WTC11 (cell line): ENCODE measurements around the gene MTM1. TPM values are rescaled to one million over a fixed set of nuclear protein-coding genes. Genes with fewer than 3 reads are reported as not detected.

Experiments
- ATAC-seq: fragments of 200-7000 bp; cut with Tn5 transposase; 2 replicates; pipeline ENCODE4 v1.10.0; 2021; ENCODE audit warnings: mild to moderate bottlenecking, moderate library complexity
- CTCF ChIA-PET: fragments of 300-600 bp; sonication (Branson Sonifier 250); formaldehyde crosslinking; loops from one replicate; lab custom pipeline; 2021; ENCODE audit warnings: antibody characterized with exemption; lab: Charles Lee
- POLR2A ChIA-PET: fragments of 350-600 bp; sonication (Branson Sonifier 250); formaldehyde crosslinking; loops from one replicate; lab custom pipeline; 2021; ENCODE audit warnings: antibody characterized with exemption; lab: Charles Lee
- DNase-seq: peaks from one replicate; pipeline ENCODE4 v3.0.0; 2021; ENCODE audit warnings: low spot score
- H3K27ac Mint-ChIP-seq: 2 replicates; pipeline ENCODE4 v1.8.0; 2021; ENCODE audit warnings: mixed read lengths
- H3K27me3 Mint-ChIP-seq: 2 replicates; pipeline ENCODE4 v1.8.0; 2021; ENCODE audit warnings: low read depth, mild to moderate bottlenecking, moderate library complexity, mixed read lengths
- H3K36me3 Mint-ChIP-seq: 2 replicates; pipeline ENCODE4 v1.8.0; 2021; ENCODE audit warnings: mixed read lengths
- H3K4me1 Mint-ChIP-seq: 2 replicates; pipeline ENCODE4 v1.8.0; 2022; ENCODE audit warnings: mixed read lengths
- H3K4me3 Mint-ChIP-seq: 2 replicates; pipeline ENCODE4 v1.8.0; 2021; ENCODE audit warnings: mild to moderate bottlenecking, moderate library complexity, mixed read lengths
- H3K9me3 Mint-ChIP-seq: 2 replicates; pipeline ENCODE4 v1.8.0; 2021; ENCODE audit warnings: mixed read lengths
- CDX4 ChIP-seq: fragments of 250-450 bp; sonication (Bioruptor Pico); IDR thresholded peaks from 2 replicates; pipeline ENCODE4 v1.9.0; 2021; ENCODE audit warnings: moderate library complexity, mild to moderate bottlenecking, inconsistent platforms, borderline replicate concordance
- E2F5 ChIP-seq: sonication (generic); formaldehyde crosslinking; IDR thresholded peaks from 2 replicates; pipeline ENCODE4 v1.8.1; 2022; ENCODE audit warnings: mild to moderate bottlenecking, moderate library complexity, missing genetic modification reagents
- GABPB1 ChIP-seq: sonication (generic); formaldehyde crosslinking; IDR thresholded peaks from 2 replicates; pipeline ENCODE4 v1.8.1; 2023; ENCODE audit warnings: mild to moderate bottlenecking, missing genetic modification reagents
- NFE2L1 ChIP-seq: sonication (generic); formaldehyde crosslinking; IDR thresholded peaks from 2 replicates; pipeline ENCODE4 v1.8.1; 2023; ENCODE audit warnings: missing genetic modification reagents
- NFYB ChIP-seq: sonication (generic); formaldehyde crosslinking; conservative IDR thresholded peaks from 2 replicates; pipeline ENCODE4 v1.8.0; 2022; ENCODE audit warnings: low read depth, missing genetic modification reagents
- SP1 ChIP-seq: sonication (generic); formaldehyde crosslinking; conservative IDR thresholded peaks from 2 replicates; pipeline ENCODE4 v1.8.1; 2022; ENCODE audit warnings: missing genetic modification reagents
- TCF7 ChIP-seq: sonication (generic); formaldehyde crosslinking; IDR thresholded peaks from 2 replicates; pipeline ENCODE4 v1.8.0; 2022; ENCODE audit warnings: mild to moderate bottlenecking, low read depth, missing genetic modification reagents, moderate library complexity
- TEAD4 ChIP-seq: sonication (generic); formaldehyde crosslinking; IDR thresholded peaks from 2 replicates; pipeline ENCODE4 v1.8.0; 2022; ENCODE audit warnings: mild to moderate bottlenecking, missing genetic modification reagents
- ZNF317 ChIP-seq: sonication (generic); formaldehyde crosslinking; IDR thresholded peaks from 2 replicates; pipeline ENCODE4 v1.8.1; 2023; ENCODE audit warnings: low read depth, mild to moderate bottlenecking, moderate library complexity, missing genetic modification reagents, borderline replicate concordance
- total RNA-seq: library from RNA; stranded (reverse); gene quantifications from 3 replicates; pipeline ENCODE4 v1.2.3, GENCODE V29; 2021
- TF ChIP-seq, protein P1 (sequence below): fragments of 250-450 bp; sonication (Bioruptor Pico); IDR thresholded peaks from 2 replicates; pipeline ENCODE4 v1.9.0; 2021; ENCODE audit warnings: mild to moderate bottlenecking, borderline replicate concordance
- TF ChIP-seq, protein P2 (sequence below): sonication (generic); formaldehyde crosslinking; IDR thresholded peaks from 2 replicates; pipeline ENCODE4 v1.8.0; 2023; ENCODE audit warnings: missing genetic modification reagents, mild to moderate bottlenecking, borderline replicate concordance
- TF ChIP-seq, protein P3 (sequence below): sonication (generic); formaldehyde crosslinking; IDR thresholded peaks from 2 replicates; pipeline ENCODE4 v1.8.0; 2022; ENCODE audit warnings: mild to moderate bottlenecking, missing genetic modification reagents
- TF ChIP-seq, protein P4 (sequence below): sonication (generic); formaldehyde crosslinking; IDR thresholded peaks from 2 replicates; pipeline ENCODE4 v1.8.0; 2023; ENCODE audit warnings: mild to moderate bottlenecking, missing genetic modification reagents

The MTM1 gene
- total RNA-seq, 1 experiment from 2014 or later, result 10.4 TPM

DNA sequence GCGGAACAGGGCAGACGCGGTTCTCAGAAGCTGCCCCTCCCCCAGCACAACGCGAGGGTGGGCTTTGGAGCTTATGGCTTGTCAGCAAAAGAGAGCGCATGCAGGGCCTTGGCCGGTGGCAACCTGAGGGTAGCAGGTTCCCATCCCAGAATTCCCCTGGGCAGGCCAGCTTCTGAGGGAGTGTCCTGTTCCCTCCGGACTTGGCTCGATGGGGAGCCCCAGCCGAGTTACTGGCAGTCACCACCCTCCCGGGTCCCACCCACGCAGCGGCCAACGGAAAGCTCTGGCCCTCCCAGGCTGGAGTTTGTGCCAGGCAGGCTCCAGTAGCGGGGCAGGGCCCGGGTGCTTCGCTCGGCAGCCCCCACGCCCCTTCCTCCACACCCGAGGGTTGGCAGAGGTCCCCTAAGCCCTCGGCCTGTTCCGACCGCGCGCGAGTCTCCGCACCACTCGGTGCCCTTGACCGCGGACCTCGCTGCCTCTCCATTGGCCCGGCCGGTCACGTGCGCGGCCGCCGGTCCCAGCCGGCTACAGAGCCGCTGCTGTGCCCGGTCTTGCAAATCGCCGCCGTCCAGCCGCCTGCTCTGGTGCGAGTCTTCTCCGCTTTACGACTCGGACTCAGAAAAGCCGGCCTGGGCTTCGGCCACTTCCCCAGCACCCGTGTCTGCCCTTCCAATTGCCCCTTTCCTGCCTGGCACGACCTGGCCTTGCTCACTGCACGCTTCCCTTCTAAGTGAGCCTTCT lies 20.9 kb upstream of the MTM1 start (continued):
- TF ChIP-seq, protein P1, sequence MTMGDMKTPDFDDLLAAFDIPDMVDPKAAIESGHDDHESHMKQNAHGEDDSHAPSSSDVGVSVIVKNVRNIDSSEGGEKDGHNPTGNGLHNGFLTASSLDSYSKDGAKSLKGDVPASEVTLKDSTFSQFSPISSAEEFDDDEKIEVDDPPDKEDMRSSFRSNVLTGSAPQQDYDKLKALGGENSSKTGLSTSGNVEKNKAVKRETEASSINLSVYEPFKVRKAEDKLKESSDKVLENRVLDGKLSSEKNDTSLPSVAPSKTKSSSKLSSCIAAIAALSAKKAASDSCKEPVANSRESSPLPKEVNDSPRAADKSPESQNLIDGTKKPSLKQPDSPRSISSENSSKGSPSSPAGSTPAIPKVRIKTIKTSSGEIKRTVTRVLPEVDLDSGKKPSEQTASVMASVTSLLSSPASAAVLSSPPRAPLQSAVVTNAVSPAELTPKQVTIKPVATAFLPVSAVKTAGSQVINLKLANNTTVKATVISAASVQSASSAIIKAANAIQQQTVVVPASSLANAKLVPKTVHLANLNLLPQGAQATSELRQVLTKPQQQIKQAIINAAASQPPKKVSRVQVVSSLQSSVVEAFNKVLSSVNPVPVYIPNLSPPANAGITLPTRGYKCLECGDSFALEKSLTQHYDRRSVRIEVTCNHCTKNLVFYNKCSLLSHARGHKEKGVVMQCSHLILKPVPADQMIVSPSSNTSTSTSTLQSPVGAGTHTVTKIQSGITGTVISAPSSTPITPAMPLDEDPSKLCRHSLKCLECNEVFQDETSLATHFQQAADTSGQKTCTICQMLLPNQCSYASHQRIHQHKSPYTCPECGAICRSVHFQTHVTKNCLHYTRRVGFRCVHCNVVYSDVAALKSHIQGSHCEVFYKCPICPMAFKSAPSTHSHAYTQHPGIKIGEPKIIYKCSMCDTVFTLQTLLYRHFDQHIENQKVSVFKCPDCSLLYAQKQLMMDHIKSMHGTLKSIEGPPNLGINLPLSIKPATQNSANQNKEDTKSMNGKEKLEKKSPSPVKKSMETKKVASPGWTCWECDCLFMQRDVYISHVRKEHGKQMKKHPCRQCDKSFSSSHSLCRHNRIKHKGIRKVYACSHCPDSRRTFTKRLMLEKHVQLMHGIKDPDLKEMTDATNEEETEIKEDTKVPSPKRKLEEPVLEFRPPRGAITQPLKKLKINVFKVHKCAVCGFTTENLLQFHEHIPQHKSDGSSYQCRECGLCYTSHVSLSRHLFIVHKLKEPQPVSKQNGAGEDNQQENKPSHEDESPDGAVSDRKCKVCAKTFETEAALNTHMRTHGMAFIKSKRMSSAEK (CRISPR knock-in tag), result no peak
- no peak for TF ChIP-seq TEAD4
- TF ChIP-seq, protein P2, sequence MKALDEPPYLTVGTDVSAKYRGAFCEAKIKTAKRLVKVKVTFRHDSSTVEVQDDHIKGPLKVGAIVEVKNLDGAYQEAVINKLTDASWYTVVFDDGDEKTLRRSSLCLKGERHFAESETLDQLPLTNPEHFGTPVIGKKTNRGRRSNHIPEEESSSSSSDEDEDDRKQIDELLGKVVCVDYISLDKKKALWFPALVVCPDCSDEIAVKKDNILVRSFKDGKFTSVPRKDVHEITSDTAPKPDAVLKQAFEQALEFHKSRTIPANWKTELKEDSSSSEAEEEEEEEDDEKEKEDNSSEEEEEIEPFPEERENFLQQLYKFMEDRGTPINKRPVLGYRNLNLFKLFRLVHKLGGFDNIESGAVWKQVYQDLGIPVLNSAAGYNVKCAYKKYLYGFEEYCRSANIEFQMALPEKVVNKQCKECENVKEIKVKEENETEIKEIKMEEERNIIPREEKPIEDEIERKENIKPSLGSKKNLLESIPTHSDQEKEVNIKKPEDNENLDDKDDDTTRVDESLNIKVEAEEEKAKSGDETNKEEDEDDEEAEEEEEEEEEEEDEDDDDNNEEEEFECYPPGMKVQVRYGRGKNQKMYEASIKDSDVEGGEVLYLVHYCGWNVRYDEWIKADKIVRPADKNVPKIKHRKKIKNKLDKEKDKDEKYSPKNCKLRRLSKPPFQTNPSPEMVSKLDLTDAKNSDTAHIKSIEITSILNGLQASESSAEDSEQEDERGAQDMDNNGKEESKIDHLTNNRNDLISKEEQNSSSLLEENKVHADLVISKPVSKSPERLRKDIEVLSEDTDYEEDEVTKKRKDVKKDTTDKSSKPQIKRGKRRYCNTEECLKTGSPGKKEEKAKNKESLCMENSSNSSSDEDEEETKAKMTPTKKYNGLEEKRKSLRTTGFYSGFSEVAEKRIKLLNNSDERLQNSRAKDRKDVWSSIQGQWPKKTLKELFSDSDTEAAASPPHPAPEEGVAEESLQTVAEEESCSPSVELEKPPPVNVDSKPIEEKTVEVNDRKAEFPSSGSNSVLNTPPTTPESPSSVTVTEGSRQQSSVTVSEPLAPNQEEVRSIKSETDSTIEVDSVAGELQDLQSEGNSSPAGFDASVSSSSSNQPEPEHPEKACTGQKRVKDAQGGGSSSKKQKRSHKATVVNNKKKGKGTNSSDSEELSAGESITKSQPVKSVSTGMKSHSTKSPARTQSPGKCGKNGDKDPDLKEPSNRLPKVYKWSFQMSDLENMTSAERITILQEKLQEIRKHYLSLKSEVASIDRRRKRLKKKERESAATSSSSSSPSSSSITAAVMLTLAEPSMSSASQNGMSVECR, result no peak
- TF ChIP-seq GABPB1, result 0 out of 2 replicates have a peak, but pooled peaks have one; percentile 32
- 0 out of 2 replicates have a peak, but pooled peaks have one; percentile 28 for TF ChIP-seq TCF7 (CRISPR knock-in tag)
- TF ChIP-seq SP1 (CRISPR knock-in tag), result 0 out of 2 replicates have a peak, but pooled peaks have one; percentile 34
- TF ChIP-seq E2F5 (CRISPR knock-in tag), result 0 out of 2 replicates have a peak, but pooled peaks have one; percentile 40
- peak; percentile 63 for TF ChIP-seq NFYB (CRISPR knock-in tag)
- TF ChIP-seq, protein P3, sequence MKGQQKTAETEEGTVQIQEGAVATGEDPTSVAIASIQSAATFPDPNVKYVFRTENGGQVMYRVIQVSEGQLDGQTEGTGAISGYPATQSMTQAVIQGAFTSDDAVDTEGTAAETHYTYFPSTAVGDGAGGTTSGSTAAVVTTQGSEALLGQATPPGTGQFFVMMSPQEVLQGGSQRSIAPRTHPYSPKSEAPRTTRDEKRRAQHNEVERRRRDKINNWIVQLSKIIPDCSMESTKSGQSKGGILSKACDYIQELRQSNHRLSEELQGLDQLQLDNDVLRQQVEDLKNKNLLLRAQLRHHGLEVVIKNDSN, result peak; percentile 95
- TF ChIP-seq NFE2L1 (CRISPR knock-in tag), result 0 out of 2 replicates have a peak, but pooled peaks have one; percentile 12
- TF ChIP-seq, protein P4, sequence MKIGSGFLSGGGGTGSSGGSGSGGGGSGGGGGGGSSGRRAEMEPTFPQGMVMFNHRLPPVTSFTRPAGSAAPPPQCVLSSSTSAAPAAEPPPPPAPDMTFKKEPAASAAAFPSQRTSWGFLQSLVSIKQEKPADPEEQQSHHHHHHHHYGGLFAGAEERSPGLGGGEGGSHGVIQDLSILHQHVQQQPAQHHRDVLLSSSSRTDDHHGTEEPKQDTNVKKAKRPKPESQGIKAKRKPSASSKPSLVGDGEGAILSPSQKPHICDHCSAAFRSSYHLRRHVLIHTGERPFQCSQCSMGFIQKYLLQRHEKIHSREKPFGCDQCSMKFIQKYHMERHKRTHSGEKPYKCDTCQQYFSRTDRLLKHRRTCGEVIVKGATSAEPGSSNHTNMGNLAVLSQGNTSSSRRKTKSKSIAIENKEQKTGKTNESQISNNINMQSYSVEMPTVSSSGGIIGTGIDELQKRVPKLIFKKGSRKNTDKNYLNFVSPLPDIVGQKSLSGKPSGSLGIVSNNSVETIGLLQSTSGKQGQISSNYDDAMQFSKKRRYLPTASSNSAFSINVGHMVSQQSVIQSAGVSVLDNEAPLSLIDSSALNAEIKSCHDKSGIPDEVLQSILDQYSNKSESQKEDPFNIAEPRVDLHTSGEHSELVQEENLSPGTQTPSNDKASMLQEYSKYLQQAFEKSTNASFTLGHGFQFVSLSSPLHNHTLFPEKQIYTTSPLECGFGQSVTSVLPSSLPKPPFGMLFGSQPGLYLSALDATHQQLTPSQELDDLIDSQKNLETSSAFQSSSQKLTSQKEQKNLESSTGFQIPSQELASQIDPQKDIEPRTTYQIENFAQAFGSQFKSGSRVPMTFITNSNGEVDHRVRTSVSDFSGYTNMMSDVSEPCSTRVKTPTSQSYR (CRISPR knock-in tag), result 0 out of 2 replicates have a peak, but pooled peaks have one; percentile 34

DNA sequence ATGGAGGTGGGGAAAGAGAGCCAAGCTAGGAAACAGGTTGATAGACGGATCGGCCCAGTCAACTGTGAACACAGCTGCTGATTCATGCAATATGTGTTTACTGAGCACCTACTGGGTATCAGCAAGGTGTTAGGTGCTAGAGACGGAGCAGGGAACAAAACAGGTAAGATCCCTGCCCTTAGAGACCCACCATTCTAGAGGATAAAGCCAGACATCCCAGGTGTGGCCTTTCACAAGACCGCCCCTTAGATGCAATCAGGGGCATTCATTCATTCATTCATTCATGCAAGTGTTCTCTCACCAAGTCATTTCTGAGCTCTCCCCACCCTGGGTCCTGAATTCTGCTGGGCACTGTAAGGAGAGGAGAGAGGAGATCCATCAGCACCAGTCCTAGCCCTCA lies 20.2 kb upstream of the MTM1 start:
- Mint-ChIP-seq H3K27me3 (peaks cover 57% of the 10 kb centered on the region), H3K36me3 (no peaks in the 10 kb centered on the region), H3K4me3 (peak overlapping the region; percentile 55), H3K27ac (no peak overlapping the region), H3K4me1 (peaks cover 17% of the 10 kb centered on the region), H3K9me3 (no peaks in the 10 kb centered on the region)
- ATAC-seq, result no peak
- CTCF ChIA-PET, result interaction anchor here (1.5 kb wide), 1 partner anchor 135 kb away, joined by 6 read pairs; no protein-coding TSS in a partner anchor
- POLR2A ChIA-PET, result no interaction called here
- TF ChIP-seq ZNF317 (no peak), CDX4 (CRISPR knock-in tag) (no peak), TCF7 (CRISPR knock-in tag) (no peak)
- no peak for DNase-seq
